ENCODE measurements around the gene STXBP5. TPM values are rescaled to one million over a fixed set of nuclear protein-coding genes. Genes with fewer than 3 reads are reported as not detected.

Gene STXBP5
- total RNA-seq, 2 donors from 2014 or later, result 45.8 to 52.3 TPM

GRCh38 chr6:147434076-147434475 is 229.9 kb downstream of the STXBP5 start:
- H3K4me1 ChIP-seq, result no peaks in the 10 kb centered on the region
- no peaks in the 10 kb centered on the region for H3K9me3 ChIP-seq
- intact Hi-C loops (cut with DNase I), result no loop called here
- no peak for TF ChIP-seq CTCF (IDR thresholded peaks at IDR 0.05)
- no peak for DNase-seq
- H3K27ac ChIP-seq, result no peak overlapping the region
- no peak overlapping the region for H3K4me3 ChIP-seq
- H3K36me3 ChIP-seq, result no peaks in the 10 kb centered on the region
- H3K27me3 ChIP-seq, result no peaks in the 10 kb centered on the region
- H3K9ac ChIP-seq (ENCODE audit: low read depth in 2 of 2, low read length in 2 of 2), result no peak overlapping the region

- intact Hi-C loops (cut with DNase I), result no loop called here
- Histone ChIP-seq H3K36me3 (no peaks in the 10 kb centered on the region), H3K9me3 (no peaks in the 10 kb centered on the region), H3K27me3 (no peaks in the 10 kb centered on the region), H3K4me1 (no peaks in the 10 kb centered on the region), H3K27ac (no peak overlapping the region), H3K4me3 (no peak overlapping the region), H3K9ac (ENCODE audit: low read depth in 2 of 2, low read length in 2 of 2) (no peak overlapping the region)
- no peak for DNase-seq
- no peak for TF ChIP-seq CTCF (IDR thresholded peaks at IDR 0.05)
Observed at GRCh38 chr6:147434516-147434915, 230.3 kb downstream of the STXBP5 start.

GRCh38 chr6:147437615-147438014 is 233.4 kb downstream of the STXBP5 start:
- H3K36me3 ChIP-seq, result no peaks in the 10 kb centered on the region
- intact Hi-C loops (cut with DNase I), result no loop called here

GRCh38 chr6:147438758-147439528 is 234.7 kb downstream of the STXBP5 start:
- Histone ChIP-seq H3K27me3 (no peaks in the 10 kb centered on the region), H3K36me3 (no peaks in the 10 kb centered on the region), H3K4me3 (no peak overlapping the region), H3K27ac (no peak overlapping the region), H3K9ac (ENCODE audit: low read depth in 2 of 2, low read length in 2 of 2) (no peak overlapping the region), H3K9me3 (no peaks in the 10 kb centered on the region), H3K4me1 (no peaks in the 10 kb centered on the region)
- intact Hi-C loops (cut with DNase I), result no loop called here
- DNase-seq, result no peak
- no peak for TF ChIP-seq CTCF (IDR thresholded peaks at IDR 0.05)

More at GRCh38 chr6:147437615-147438014, 233.4 kb downstream of the STXBP5 start:
- Histone ChIP-seq H3K27me3 (no peaks in the 10 kb centered on the region), H3K4me3 (no peak overlapping the region), H3K27ac (no peak overlapping the region), H3K9ac (ENCODE audit: low read depth in 2 of 2, low read length in 2 of 2) (no peak overlapping the region), H3K9me3 (no peaks in the 10 kb centered on the region), H3K4me1 (no peaks in the 10 kb centered on the region)
- DNase-seq, result no peak
- no peak for TF ChIP-seq CTCF (IDR thresholded peaks at IDR 0.05)

Data from colonic mucosa (tissue), 4 donors.